HG02973 (cell line): ENCODE data around the gene KLHL24.
"Not testable (repeated sequence)": the region's sequence is repeated elsewhere in the genome, so short reads cannot be mapped to it uniquely, and the experiment has no call there.

Experiments
- ATAC-seq: cut with Tn5 transposase; IDR thresholded peaks from one replicate; pipeline ENCODE4 v1.9.1; 2021; ENCODE audit warnings: moderate library complexity; ENCODE audit not compliant: unreplicated experiment

The KLHL24 gene

DNA sequence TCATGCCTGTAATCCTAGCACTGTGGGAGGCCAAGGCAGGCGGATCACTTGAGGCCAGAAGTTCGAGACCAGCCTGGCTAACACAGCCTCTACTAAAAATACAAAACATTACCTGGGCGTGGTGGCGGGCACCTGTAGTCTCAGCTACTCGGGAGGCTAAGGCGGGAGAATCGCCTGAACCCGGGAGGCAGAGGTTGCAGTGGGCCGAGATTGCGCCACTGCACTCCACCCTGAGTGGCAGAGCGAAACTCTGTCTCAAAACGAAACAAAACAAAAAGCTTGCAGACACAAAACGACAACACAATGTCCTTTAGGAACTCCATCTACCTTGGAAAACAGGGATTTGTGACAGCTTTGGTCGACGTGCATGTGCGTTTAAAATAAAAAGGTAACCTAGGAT lies 716 bp upstream of the KLHL24 start:
- ATAC-seq = no peak

DNA sequence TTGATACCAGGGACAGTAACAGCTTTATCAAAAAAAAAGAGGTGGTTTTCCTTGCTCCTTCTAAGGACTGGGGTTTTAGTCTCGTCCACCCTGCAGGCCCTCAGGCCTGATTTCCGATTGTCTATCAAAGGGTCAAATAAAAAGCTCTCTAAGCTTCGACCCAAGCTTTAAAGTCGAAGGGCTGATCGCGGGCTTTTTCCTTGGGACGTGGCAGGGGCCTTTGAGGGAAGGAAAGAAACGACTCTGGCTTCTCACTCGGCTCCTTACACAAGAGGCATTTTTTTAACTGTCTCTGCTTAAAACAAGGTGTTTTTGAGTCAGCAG lies 354 bp upstream of the KLHL24 start:
- ATAC-seq = no peak

- ATAC-seq = peak; percentile 78
These were observed 1.0 kb downstream of the KLHL24 start for GRCh38 chr3:183636221-183637105.

GRCh38 chr3:183637106-183637486 lies 1.7 kb downstream of the KLHL24 start:
- ATAC-seq = no peak

GRCh38 chr3:183637633-183638032 lies 2.2 kb downstream of the KLHL24 start:
- not testable (repeated sequence) for ATAC-seq

DNA sequence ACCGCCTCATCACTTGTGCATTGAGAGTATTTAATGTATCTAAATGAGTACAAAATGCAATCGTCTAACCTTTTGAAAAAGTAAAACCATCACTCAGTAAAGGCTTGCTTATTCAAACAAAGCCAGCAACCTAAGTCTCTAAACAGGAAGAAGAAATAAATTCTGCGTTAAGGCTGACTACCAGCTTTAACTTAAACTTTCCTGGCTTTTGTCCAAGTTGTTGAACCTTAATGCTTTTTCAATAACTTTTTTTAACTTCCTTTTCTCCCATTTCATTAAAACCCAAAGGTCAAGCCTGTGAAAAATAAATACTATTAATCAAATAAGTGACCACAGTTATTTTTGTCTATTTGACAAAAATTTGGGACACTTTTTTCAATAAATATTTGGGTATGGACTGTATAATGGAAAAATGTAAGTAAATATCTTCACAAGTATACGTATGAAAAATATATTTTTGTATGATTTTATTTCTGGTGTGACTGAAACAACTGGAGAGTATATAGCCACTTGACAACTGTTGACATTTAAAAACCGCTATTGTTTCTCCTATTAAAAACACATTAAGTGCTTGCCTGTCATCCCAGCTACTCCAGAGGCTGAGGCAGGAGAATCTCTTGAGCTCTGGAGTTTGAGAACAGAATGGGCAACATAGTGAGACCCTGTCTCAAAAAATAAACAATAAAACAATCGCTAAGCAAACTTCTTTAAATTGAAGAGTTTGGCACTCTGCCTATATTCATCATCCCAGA lies 2.9 kb downstream of the KLHL24 start:
- no peak for ATAC-seq

DNA sequence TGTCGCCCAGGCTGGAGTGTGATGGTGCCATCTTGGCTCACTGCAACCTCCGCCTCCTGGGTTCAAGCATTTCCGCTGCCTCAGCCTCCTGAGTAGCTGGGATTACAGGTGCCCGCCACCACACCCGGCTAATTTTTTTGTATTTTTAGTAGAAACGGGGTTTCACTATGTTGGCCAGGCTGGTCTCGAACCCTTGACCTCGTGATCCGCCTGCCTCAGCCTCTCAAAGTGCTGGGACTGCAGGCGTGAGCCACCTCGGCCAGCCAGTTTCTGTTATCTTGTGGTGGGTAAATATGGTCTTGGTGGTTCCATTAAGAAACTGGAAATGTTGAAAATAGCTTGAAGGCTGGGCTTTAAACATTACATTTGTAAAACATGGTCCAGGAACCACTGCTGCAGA lies 5.2 kb downstream of the KLHL24 start:
- not testable (repeated sequence) for ATAC-seq

- ATAC-seq = no peak
These were observed 6.5 kb downstream of the KLHL24 start for GRCh38 chr3:183641882-183642281.

DNA sequence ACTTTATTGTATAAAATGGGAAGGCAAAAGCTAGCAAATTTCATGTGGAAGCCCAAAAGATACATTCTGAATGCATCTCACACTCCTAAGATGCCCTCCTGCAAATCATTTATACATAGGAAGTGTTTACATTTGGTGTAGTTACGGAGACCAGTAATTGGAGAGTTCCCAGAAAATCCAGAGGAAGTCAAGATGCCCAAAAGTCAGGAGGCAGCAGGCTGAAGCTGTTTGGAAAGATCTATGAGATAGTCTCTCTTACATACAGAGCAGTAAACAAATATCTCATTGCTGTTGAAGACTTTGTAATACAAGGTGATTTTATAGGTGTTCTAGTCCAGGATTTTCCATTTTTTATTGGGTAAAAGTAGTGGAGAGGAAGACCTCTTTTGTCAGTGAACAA lies 8.8 kb downstream of the KLHL24 start:
- ATAC-seq = no peak

DNA sequence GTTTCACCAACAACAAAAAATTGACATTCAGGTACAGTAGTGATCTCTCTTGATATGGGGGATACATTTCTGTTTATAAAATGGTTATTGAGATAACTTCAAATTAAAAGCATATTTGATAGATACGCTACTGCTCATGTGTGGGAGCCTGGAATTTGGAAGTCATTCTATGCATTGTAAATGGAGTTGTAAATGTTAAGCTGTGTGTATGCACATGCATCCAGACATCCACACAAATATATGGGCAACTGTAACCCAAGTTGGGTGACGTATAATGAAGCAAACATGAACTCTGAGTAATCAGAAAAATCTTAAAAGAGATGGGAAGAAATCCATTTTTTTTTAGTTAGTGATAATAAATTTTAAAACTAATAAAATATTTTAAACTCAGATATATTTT lies 9.8 kb downstream of the KLHL24 start:
- no peak for ATAC-seq

- ATAC-seq = no peak
These were observed 15.1 kb downstream of the KLHL24 start for GRCh38 chr3:183650554-183650953.

DNA sequence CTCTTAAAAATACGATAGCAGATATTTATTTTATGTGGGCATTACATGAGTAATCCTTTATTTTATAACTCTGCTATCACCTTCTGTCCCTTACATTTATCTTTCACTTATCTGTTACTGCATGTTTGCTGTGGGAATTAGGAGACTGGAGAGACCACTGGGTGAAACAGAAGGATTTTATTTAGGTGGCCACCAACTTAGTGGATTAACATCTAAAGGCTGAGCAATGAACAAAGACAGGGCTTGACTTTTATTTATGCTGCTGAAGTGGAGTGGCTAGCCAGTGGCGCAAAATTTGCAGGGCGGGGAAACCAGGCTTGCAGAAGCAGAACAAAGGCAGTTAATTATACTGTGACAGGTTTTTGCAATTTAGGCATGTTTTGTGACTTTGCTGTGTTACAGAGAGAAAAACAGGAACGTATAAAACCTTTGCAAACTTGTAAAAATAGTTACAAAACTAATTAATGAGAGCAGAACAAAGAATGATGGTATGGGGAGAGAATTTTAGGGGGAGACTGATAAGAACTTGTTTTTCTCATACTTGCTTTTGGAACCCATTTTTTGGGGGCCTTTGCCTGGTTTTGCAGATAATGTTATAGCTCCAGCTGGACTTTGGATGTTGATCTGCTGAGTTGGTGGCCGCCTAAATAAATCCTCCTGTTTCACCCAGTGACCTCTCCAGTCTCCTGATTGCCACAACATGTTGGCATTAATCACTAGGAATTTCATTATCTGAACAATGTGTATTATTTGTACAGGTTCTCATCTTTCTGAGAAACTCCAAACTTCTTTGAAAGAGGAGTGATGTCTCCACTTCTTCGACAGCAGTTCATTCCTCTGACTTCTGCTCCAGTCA lies 18.0 kb downstream of the KLHL24 start:
- ATAC-seq = no peak

DNA sequence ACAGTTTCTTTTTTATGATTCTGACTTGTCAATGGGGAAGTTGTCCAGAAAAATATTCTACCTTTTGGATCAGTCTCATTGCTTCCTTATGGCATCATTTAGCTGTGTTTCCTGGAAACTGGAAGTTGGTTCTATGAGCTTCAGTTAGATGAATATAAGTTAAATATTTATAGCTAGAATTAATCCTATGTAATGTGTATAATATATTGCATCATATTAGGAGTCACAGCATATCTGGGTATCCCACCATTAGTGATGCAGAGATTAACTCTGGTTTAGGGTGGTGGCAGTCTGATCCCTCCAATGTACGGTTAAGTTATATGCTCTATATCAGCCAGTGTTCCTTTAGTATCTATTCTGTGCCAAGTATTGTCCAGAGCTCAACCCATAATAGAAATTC lies 19.3 kb downstream of the KLHL24 start:
- no peak for ATAC-seq

DNA sequence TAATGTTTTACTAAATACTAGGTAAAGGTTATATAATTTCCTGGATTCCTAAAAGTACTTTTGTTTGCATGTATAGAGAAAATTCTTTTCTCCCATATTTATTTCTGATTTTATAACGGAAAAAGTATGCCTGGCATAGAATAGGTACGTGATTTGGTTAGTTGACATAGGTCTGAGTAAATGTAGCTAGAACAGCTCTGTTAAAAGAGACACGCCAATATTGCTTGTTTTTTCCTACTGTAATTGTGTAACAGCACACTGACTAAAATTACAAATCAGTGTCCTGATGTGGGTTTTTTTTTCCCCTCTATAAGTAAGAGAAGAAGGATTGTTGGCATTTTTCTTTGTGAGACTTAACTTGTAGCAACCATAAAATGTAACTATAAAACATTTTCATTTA lies 26.7 kb downstream of the KLHL24 start:
- no peak for ATAC-seq

GRCh38 chr3:183664913-183665381 lies 29.5 kb downstream of the KLHL24 start:
- no peak for ATAC-seq

GRCh38 chr3:183680061-183680460 lies 44.6 kb downstream of the KLHL24 start:
- no peak for ATAC-seq

DNA sequence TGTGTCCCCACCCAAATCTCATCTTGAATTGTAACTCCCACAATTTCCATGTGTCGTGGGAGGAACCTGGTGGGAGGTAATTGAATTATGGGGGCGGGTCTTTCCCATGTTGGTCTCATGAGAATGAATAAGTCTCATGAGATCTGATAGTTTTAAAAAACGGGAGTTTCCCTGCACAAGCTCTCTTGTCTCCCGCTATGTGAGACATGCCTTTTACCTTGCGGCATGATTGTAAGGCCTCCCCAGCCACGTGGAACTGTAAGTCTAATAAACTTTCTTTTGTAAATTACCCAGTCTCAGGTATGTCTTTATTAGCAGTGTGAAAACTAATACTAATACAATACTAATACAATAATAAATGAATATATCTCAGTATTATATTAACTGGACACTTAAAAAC lies 52.3 kb downstream of the KLHL24 start:
- ATAC-seq = no peak

DNA sequence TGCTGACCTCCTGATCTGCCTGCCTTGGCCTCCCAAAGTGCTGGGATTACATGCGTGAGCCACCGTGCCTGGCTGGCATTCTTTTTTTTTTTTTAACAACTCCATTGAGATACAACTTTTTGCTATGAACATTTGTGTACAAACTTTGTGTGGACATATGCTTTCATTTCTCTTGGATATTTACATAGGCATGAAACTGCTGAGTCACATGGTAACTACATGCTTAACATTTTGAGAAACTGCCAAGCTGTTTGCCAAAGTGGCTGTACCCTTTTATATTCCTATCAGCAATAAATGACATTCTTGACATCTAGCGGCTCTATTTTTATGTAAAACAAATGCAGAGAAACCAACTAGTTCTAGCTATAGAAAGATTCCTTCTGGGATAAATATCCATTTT lies 53.5 kb downstream of the KLHL24 start:
- ATAC-seq = no peak

GRCh38 chr3:183689621-183690020 lies 54.2 kb downstream of the KLHL24 start:
- not testable (repeated sequence) for ATAC-seq

GRCh38 chr3:183690402-183690995 lies 55.1 kb downstream of the KLHL24 start:
- no peak for ATAC-seq

GRCh38 chr3:183692436-183692835 lies 57.0 kb downstream of the KLHL24 start:
- no peak for ATAC-seq
